Hematopoietic multipotent progenitor cell treated with erythropoietin and hydrocortisone succinate and interleukin-3 and kit ligand, for 6 days (in vitro differentiated cells): ENCODE results near the gene SIPA1L2.

Source experiments
- DNase-seq: peaks from one replicate; pipeline ENCODE4 v3.0.0-alpha.2; 2015

SIPA1L2 gene, protein sequence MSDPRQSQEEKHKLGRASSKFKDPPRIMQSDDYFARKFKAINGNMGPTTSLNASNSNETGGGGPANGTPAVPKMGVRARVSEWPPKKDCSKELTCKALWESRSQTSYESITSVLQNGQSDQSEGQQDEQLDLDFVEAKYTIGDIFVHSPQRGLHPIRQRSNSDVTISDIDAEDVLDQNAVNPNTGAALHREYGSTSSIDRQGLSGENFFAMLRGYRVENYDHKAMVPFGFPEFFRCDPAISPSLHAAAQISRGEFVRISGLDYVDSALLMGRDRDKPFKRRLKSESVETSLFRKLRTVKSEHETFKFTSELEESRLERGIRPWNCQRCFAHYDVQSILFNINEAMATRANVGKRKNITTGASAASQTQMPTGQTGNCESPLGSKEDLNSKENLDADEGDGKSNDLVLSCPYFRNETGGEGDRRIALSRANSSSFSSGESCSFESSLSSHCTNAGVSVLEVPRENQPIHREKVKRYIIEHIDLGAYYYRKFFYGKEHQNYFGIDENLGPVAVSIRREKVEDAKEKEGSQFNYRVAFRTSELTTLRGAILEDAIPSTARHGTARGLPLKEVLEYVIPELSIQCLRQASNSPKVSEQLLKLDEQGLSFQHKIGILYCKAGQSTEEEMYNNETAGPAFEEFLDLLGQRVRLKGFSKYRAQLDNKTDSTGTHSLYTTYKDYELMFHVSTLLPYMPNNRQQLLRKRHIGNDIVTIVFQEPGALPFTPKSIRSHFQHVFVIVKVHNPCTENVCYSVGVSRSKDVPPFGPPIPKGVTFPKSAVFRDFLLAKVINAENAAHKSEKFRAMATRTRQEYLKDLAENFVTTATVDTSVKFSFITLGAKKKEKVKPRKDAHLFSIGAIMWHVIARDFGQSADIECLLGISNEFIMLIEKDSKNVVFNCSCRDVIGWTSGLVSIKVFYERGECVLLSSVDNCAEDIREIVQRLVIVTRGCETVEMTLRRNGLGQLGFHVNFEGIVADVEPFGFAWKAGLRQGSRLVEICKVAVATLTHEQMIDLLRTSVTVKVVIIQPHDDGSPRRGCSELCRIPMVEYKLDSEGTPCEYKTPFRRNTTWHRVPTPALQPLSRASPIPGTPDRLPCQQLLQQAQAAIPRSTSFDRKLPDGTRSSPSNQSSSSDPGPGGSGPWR (N-terminal part only)

DNA sequence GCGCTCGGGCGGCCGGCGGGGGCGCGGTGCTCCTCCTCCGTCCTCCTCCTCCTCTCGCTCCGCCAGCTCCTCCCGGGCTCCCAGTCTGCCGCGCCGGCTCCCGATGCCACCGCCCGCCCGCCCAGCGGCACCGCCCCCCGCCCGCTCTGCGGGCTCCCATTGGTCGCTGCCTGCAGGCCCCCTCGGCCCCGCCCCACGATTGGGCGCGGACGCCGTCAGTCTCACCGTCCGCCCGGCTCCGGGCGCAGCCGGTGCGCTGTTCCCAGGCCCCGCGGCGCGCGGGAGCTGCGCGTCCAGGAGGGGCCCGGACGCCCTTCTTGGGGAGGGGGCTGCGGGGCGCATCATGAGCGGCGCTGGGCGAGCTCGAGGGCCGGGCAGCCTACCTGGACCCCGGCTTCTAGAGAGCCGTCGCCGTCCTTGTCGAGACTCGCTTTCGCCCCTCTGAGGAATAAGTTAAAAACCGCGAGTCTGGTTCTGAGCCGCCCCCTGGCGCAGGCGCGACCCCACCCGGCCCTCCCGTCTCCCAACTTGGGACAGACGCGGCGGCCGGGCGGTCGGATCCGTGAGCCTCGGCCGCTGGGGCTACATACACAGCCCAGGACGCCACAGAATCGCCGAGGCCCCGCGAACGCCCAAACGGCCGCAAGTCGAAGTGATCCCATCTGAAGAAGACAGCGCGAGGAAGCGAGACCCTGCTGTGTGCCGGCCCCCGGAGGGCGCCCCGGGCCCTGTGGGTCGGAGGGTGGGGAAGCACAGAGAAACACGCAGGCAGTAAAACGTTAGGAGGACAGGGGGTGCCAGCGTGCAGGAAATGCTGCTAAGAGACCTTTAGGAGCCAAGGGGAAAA lies at the start of gene SIPA1L2:
Gene SIPA1L2 (minus strand): TSS at position 87 of the 847 bp plus-strand sequence. CDS start 114,794 bp downstream, outside the sequence.
- DNase-seq = peak; percentile 89

DNA sequence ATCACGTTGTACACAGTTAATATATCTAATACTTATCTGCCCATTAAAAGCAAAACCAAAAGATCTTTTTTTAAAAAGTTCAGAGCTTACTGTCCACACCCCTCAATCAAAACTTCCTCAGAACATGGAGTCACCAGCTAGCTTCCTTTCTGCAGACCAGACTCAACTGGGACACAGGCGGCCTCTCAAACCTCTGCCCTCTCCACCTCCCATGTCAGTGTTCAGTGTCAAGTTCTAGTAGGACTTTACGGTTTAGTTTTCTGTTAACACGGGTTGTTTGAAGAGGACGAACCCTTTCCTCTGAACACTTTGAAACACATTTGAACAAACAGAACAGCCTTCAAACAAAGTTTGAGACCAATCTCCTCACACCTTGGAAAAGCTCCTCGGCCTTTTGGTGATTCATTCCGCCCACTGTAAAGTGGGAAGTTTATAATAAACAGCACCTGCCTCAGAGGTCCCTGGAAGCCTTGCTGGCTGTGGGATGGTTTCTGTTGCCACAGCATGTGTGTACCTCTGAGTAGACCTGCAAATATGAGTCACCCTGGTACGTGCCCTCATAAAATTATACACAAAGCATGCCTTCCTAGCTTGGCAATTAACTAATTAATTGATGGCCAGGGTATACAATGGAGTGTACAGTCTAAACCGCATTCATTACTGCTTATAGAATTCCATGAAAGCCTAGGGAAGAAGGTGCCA lies 48.4 kb upstream of the SIPA1L2 start:
- no peak for DNase-seq

DNA sequence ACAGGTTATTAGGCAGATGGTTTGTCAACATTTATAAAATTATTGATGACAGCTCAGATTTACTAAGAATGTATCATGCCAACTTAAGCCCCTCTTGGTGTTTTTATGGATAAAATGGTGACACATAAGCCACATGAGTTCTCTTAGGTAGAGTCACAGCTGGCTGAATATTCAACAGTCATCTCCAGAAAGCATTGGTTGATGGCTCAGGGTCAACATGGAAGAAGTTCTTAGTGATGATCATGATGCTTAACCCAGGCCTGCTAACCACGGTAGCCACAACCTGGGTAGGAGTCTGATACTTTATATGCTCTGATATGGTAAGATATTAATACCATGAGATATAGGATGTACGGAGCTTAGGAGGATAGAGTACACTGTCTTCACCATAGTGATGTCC lies 46.4 kb upstream of the SIPA1L2 start:
- no peak for DNase-seq

DNA sequence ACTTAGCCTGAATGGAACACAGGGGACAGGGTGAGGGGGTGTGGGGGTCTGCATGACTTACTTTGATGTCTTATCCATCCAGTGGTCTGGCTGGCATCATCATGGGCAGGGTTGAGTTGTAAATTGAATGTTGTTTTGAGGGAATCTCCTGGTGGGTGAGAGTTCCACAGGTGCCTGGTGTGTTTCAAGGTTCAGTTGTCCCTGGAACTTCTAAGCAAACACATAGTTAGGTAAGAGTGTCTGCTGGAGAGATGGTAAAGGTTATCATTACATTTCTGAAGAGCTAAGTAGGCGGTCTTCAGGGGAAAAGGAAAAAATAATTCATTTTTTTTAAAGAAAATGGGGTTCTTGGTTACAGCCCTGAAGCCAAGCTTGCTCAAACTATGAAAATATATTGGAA lies 46.0 kb upstream of the SIPA1L2 start:
- DNase-seq = no peak

DNA sequence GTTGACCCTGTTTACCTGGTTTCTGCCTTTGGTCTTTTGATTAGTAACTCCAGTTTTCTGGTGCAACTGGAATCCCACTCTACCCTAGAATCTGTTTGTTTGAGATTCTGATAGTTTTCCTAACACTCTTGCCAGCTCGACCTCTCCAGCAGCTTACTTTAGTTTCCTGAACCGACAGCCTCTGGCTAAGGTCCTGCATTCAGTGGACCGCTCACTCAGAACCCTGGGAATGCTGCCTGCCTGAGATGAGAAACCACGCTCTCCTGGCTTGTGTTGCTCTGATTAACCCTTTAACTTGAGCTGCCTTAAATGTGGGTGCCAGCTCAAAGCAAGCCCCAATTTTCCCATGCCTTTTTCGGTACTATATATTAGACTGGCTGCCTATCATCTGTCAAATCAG lies 45.3 kb upstream of the SIPA1L2 start:
- no peak for DNase-seq

DNA sequence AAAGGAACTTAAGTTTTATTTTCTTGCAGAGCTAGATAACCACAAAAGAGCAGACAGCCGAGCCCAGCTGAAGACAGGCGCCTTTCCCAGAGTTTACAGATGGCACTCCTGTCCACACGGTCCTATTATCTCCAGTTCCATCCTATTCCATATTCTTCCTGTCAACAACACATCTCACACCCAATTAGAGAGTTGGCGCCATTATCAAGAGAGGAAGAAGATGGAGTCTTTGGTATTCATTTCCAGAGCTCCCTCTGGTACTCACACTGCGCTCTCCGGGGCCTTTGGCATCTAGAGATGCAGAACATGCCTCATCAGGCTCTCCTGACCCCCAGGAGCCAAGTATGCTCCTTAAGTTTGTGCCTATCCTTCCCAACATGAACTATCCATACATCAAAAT lies 43.3 kb upstream of the SIPA1L2 start:
- no peak for DNase-seq

DNA sequence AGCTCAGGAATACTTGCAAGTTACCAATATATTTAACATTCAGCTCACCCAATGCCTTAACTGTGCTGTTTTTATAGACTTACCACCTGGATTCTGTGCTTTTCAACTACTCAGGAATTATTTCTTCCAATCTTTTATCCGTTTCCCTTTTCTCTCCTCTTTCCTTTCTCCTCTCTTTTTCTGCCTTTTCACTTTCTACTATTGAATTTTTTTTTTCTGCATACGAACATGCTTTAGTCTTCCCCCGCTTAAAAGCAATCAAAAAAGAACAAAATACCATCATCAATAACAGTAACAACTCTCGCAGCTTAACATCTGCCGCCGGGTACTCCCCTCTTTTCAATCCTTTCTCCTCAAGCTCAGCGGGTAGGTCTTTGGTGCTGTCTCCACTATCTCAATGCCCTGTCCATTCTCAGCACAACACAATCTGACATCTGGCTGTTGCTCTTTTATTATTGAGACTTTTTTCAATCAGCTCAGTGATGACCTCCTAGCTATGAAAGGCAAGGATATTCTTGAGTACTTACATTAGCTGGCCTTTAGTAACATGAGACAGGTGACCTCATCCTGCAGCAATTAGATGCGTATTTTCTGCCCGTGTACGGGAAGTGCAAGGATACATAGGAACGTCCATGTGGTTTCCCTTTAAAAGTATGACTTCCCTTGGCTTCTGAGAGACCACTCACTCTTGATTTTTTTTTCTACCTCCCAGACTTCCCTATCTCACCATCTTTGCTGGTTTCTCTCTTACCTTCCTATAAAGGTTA lies 40.2 kb upstream of the SIPA1L2 start:
- no peak for DNase-seq

DNA sequence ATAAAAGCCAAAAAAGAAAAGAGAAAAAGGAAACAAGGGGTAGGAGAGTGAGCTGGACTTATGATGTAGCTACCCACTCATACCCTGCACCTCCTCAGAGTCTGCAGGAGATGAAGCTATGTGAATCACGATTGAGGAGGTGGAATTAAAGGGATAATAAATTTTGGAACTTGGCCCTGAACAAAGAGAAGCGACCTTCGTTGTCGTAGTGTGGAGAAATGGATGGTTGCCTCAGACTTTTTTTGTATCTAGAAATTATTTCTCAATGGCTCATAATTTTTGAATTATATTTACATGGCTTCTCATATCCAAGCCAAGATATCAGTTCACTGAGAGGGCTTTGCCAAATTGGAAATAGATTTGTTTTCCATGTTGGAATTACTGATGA lies 37.8 kb upstream of the SIPA1L2 start:
- DNase-seq = no peak

DNA sequence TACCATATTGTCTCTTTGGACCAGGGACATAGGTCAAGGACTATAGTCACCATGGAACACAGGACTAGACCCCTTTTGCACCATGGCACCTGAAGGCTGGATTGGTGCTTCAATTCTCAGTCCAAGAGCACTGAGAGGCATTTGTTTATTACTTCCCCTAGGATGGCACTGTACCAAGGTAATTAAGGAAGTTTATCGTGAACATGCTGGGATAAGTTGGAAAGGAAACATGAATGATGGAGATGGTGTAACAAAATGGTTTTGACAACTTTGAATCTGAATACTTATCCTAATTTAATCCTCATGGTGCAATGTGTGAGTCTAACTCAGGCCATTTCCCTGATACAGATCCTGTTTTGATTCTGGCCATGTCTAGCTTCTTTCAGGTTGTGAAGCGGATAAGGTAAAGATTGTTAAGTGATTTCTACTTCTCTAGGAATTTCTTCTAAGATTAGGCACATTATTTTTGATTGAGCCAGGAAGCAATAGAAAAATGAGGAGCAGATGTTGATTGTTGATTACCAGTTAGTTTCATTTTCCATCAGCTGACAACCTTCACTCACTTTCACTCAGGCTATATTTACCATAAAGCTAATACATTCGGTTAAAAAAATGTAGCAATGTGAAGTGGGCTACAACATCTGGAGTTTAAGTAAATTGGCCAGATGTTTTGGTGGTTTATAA lies 37.3 kb upstream of the SIPA1L2 start:
- DNase-seq = no peak

DNA sequence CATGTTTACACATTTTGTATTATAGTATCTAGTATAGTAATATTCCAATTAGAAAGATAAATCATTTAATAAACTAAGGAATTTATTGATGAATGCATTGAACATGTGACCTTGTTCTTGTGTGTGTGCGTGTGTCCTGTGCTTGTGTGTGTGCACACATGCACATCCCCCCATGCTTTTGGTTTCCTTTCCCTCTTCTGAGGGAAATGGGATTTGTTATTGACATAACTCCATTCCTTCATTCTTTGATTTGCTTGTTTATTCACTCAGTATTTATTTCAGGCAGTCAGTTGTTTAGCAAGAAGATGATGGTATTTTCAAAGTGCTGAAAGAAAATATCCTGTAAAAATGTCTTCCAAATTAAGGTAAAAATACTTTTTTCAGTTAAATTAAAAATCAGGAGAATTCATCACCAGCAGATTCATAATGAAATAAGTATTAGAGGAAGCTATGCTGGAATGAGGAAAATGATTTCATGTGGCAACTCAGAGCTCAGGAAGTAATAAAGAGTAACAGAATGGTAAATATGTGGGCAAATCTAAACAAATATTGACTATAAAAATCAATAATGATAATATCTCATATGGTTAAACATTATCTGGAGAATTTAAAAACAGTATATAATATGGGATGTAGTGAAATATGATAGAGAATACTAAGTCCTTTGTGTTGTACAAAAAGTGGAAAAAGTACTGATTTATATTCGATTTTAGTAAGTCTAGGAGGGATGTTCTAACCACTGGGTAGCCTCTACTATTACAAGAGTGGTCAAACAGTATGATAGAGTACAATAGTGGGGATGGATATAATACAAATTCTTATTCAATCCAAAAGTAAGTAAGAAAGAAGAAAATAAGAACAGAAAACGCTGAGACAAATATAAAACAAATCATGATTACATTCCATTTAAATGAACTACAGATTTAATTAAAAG lies 35.2 kb upstream of the SIPA1L2 start:
- no peak for DNase-seq

DNA sequence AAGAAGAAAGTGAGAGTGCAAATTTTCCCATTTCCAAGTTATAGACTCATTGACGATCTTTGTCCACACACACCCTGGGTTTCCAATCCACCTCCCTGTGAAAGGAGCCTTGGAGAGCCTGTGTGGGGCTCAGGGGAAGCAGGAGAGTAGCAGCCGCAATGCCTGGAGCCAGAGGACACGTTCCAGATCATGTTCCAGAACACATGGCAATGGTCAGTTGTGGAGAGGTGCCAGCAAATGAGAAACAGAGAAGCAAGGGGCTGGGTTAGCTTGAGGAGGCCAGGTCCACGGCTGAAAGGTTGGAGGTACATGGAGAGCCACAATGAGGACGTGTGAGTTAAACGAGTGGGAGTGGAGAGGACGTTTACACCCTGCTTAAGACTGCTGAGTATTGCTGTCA lies 33.0 kb upstream of the SIPA1L2 start:
- DNase-seq = no peak

DNA sequence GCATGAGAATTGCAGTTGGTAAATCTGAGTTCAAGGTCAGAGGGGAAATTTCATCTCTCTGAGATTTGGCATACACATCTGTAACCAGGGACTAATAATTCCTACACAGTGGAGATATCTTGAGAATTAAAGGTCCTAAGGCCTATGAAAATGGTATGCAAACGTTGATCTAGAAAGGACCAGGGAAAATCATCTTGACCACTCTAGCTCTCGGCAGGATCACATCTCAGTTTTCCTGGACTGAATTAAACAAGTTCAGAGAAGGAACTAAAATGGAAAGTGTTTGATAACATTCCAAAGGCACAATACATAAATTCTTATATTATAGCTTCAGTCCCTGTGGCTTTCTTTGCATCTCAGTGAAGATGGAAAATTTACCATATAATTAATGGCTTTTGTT lies 28.5 kb upstream of the SIPA1L2 start:
- DNase-seq = no peak

DNA sequence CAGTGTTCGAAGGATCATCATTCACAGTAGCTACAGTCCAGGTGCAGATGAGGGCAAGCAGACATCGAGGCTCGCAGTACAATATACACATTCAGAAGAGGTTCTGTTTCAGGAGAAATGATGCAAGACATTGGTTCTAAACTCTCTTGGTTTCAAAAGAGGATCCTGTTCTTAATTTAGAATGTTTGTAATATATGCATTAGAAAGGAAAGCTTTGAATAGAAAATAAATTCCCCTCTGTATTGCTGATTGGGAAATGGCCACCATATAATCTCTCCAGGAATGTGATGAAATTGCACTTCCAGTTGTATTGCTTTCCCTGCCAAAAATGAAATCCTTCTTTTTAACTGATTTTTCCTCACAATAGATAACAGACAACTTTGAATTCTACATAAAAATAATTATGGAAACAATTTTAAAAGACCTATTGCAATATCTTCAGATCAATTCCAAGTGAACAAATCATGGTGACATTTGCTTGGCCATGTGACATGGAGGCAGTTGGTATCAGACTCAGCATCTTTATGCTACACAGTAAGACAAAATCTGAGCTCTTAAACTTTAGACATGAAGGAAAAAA lies 27.6 kb upstream of the SIPA1L2 start:
- DNase-seq = no peak

DNA sequence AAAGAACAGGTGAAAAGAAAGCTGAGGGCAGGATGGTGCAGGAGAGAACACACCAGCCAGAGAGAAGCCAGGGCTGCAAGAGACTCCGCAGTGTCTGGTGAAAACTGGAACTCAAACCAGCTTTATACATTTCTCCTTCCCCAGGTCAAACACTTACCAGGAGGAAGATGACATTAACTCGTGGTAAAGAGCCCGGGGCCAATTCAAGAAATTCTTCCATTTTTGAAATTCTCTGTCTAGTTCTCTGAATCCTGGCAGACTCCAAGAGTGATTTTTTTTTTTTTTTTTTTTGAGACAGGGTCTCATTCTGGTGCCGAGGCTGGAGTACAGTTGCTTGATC lies 25.8 kb upstream of the SIPA1L2 start:
- DNase-seq = no peak

DNA sequence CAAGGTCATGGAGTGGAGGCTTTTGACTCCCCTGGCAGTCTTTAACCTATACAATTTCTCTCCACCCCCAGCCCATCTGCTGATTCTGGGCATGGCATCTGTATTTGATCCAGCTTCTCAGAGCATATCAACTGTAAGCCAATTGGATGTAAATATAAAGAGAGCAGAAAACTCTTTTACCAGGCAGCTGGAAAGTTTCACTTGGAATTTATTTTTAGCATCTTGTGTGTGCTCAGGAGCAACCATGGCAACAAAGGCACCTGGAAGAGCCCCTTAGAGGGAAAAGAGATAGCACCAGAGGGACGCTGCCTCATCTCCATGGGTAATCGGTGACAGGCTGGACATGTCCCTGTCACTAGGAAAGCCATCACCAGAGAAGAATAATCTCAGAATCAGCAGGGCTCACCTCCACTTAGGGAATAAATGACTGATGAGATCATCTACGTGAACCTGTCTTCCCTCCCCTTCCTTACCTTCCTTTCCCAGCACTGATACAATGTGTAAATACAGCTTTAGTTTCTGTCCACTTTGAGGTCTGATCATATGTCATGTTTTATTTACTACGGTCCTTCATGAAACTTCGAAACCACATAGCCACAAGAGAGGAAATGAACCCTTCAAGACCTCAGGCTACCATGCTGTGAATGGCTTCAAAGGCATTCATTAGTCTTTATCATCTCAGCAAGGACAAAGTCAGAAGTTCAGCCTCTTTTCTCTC lies 25.3 kb upstream of the SIPA1L2 start:
- peak; percentile 31 for DNase-seq

DNA sequence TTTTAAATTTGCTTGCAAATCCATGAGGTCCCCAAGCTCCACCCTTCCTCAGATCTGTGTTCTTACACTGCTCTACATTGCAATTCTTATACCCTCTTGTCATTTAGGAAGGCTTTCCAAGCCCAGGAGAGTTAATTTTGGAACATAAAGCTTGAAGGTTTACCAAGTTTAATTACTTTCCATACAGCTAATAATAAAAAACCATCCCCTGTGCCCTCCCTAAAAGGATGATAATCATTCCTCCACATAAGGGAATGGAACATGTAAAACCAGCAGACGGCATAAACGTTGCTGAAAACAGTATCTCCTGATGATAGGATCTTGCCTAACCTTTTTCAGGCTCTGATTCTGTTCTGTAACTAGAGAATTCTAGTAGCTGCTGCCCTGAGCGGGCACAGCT lies 23.9 kb upstream of the SIPA1L2 start:
- DNase-seq = no peak

DNA sequence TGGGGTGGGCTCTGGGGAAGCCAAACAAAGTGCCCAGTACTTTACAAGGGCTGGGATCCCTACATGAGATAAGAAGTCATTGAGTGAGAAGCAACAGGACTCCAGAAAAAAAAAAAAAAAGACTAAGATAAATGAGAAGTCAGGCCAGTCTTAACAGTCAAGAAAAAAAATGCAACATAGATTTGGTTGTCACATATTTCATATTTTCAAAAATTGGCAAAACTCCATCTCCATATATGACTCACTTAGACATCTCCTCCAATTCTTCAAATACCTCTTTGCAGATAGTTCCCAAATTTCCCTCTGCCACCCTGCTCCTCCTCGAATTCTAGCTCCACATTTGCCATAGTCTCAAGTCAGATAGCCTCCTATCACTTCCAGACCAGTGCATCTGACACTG lies 20.9 kb upstream of the SIPA1L2 start:
- no peak for DNase-seq

DNA sequence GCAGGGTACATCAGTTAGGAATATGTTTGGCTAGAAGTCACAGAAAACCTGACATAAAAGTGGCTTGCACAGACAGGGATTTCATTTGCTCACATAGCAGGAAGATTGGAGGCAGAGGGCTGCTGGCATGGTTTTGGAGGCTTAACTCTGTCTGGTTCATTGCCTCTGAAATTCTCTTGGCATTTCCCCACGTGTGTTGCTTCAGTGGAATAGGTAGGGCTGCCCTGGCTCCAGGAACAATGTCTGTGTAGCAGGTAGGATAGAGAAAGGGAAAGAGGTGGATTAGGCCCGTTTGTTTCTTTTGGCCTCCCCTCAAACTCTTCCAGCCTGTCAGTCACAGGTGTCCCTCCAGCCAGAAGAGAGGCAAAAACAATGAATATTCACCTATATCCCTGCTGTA lies 20.5 kb upstream of the SIPA1L2 start:
- DNase-seq = no peak
